Sigmoid colon (tissue), 3 donors: ENCODE data around the gene LMO1.

ENCODE experiments used
- POLR2A ChIP-seq, 2 donors: fragments of 450-650 bp; IDR thresholded peaks; one replicate each; pipeline ENCODE4 v1.6.1; 2016; ENCODE audit warnings: antibody characterized with exemption in 2 of 2, mild to moderate bottlenecking in 2 of 2, moderate library complexity in 2 of 2
- TF ChIP-seq, protein P1 (sequence below), 4 experiments: fragments of 450-650 bp in 3 of 4; fragments of 200-600 bp in 1 of 4; IDR thresholded peaks; one replicate each; pipeline ENCODE4 v1.5.1; 2016 to 2019; ENCODE audit warnings: antibody characterized with exemption in 4 of 4, mild to moderate bottlenecking in 3 of 4, moderate library complexity in 2 of 4

GRCh38 chr11:8177136-8177535 is 86.5 kb downstream of the LMO1 start:
- TF ChIP-seq, protein P1, sequence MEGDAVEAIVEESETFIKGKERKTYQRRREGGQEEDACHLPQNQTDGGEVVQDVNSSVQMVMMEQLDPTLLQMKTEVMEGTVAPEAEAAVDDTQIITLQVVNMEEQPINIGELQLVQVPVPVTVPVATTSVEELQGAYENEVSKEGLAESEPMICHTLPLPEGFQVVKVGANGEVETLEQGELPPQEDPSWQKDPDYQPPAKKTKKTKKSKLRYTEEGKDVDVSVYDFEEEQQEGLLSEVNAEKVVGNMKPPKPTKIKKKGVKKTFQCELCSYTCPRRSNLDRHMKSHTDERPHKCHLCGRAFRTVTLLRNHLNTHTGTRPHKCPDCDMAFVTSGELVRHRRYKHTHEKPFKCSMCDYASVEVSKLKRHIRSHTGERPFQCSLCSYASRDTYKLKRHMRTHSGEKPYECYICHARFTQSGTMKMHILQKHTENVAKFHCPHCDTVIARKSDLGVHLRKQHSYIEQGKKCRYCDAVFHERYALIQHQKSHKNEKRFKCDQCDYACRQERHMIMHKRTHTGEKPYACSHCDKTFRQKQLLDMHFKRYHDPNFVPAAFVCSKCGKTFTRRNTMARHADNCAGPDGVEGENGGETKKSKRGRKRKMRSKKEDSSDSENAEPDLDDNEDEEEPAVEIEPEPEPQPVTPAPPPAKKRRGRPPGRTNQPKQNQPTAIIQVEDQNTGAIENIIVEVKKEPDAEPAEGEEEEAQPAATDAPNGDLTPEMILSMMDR (IDR thresholded peaks at IDR 0.05): no peak
- no peak for TF ChIP-seq POLR2A (IDR thresholded peaks at IDR 0.05)
